RPMI8226 (cell line): ENCODE data around the gene CREG1.

Source experiments
- DNase-seq: peaks from one replicate; pipeline ENCODE4 v3.0.0-alpha.2; 2015

CREG1 gene

GRCh38 chr1:167529829-167530474 is 23.6 kb downstream of the CREG1 start:
- DNase-seq, result no peak

- DNase-seq, result no peak
These were observed 25.4 kb downstream of the CREG1 start for GRCh38 chr1:167528057-167528728.

- DNase-seq, result no peak
These were observed 26.7 kb downstream of the CREG1 start for GRCh38 chr1:167526667-167527383.

- DNase-seq, result no peak
These were observed 28.9 kb downstream of the CREG1 start for GRCh38 chr1:167524651-167525050.

GRCh38 chr1:167522246-167522645 is 31.3 kb downstream of the CREG1 start:
- DNase-seq, result no peak

- no peak for DNase-seq
These were observed 32.8 kb downstream of the CREG1 start for GRCh38 chr1:167520711-167521206.

- DNase-seq, result no peak
These were observed 35.2 kb downstream of the CREG1 start, which contains the start of gene CD247 for GRCh38 chr1:167518331-167518700. CD247 (minus strand) TSS chr1:167518529; CDS start chr1:167518465, 64 bp downstream.

- DNase-seq, result no peak
These were observed 35.8 kb downstream of the CREG1 start for GRCh38 chr1:167517535-167518330.

GRCh38 chr1:167516404-167517388 is 36.9 kb downstream of the CREG1 start:
- no peak for DNase-seq

GRCh38 chr1:167515893-167516321 is 37.7 kb downstream of the CREG1 start:
- DNase-seq, result no peak

GRCh38 chr1:167515461-167515860 is 38.1 kb downstream of the CREG1 start:
- no peak for DNase-seq

GRCh38 chr1:167514288-167514687 is 39.3 kb downstream of the CREG1 start:
- no peak for DNase-seq

- no peak for DNase-seq
These were observed 41.4 kb downstream of the CREG1 start for GRCh38 chr1:167512046-167512654.

GRCh38 chr1:167511374-167511986 is 42.1 kb downstream of the CREG1 start:
- no peak for DNase-seq

- no peak for DNase-seq
These were observed 42.7 kb downstream of the CREG1 start for GRCh38 chr1:167510881-167511280.

GRCh38 chr1:167510244-167510643 is 43.3 kb downstream of the CREG1 start:
- no peak for DNase-seq

- DNase-seq, result no peak
These were observed 44.0 kb downstream of the CREG1 start for GRCh38 chr1:167509587-167509986.

- no peak for DNase-seq
These were observed 45.8 kb downstream of the CREG1 start for GRCh38 chr1:167507719-167508118.

GRCh38 chr1:167504467-167504827 is 49.1 kb downstream of the CREG1 start:
- DNase-seq, result no peak

GRCh38 chr1:167503626-167504466 is 49.7 kb downstream of the CREG1 start:
- DNase-seq, result no peak
